GM23248 (cell line): ENCODE data around the gene STKLD1.

Source experiments
- EZH2 ChIP-seq: fragments of 200-600 bp; sonication (generic); IDR thresholded peaks from 2 replicates; pipeline ENCODE4 v1.6.1; 2018; ENCODE audit warnings: antibody characterized with exemption, mild to moderate bottlenecking; ENCODE audit not compliant: insufficient read depth, poor library complexity, severe bottlenecking
- EZH2phosphoT487 ChIP-seq: fragments of 200-600 bp; sonication (generic); IDR thresholded peaks from 2 replicates; pipeline ENCODE4 v1.6.1; 2018; ENCODE audit warnings: antibody characterized with exemption, moderate library complexity, mild to moderate bottlenecking, low read depth; ENCODE audit not compliant: insufficient read depth

DNA sequence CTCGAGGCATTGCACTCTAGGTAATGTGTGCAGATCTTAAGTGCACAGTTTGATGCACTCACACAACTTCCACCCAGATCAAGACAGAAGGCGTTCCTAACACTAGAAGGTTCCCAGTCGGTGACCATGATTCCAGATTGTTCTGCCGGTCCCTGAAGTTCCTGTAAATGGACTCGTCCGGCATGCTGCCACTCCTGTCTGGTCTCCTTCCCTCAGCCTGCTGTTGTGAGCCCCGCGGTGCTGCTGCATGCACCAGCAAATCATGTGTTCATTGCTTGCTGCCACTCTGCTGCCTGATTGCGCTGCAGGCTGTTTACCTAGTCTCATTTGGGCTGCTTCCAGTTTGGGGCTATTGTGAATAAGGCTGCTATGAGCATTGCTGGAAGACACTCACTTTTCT, 11.5 kb downstream of the STKLD1 start:
- TF ChIP-seq EZH2: no peak
- TF ChIP-seq EZH2phosphoT487: no peak
